Stimulated activated CD4-positive, alpha-beta T cell treated with anti-CD3 and anti-CD28 coated beads, Interleukin-12 subunit alpha, Interleukin-12 subunit beta, amount 100 ng/mL, for 48 hours (primary cell): ENCODE measurements around the gene KMT2C.

Source experiments
- DNase-seq, 3 donors: peaks; one replicate each; pipeline ENCODE4 v3.0.0-alpha.2; 2020; ENCODE audit warnings: low read depth in 2 of 3, low spot score in 1 of 3

The KMT2C gene

DNA sequence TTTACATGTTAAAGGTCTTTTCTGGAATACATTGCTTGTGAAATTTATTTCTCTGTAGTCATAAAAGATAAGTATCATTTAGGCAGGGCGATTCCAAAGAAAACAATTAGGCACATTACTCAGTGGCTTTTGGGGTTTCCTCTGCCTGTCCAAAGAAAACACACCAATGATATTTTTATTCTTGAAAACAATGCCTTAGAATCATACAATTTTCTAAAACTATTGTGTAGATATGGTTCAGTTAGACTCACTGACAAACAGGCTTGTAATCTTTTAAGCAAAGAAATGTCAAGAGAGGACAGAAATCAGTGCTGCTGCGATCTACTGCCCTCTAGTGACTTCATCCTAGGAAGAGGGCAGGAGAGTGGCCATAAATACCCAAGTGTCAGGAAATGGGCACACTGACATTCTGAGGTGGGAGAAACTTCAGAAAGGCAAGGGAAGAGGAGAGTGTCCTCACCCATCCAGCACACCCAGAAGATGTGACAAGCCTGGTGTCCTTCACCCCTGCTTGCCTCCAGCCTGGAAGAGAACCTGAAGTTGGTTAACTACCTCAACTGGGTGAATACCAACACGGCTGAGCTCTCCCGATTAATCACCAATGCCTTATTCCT is 289.8 kb downstream of the KMT2C start:
- DNase-seq: no peak

DNA sequence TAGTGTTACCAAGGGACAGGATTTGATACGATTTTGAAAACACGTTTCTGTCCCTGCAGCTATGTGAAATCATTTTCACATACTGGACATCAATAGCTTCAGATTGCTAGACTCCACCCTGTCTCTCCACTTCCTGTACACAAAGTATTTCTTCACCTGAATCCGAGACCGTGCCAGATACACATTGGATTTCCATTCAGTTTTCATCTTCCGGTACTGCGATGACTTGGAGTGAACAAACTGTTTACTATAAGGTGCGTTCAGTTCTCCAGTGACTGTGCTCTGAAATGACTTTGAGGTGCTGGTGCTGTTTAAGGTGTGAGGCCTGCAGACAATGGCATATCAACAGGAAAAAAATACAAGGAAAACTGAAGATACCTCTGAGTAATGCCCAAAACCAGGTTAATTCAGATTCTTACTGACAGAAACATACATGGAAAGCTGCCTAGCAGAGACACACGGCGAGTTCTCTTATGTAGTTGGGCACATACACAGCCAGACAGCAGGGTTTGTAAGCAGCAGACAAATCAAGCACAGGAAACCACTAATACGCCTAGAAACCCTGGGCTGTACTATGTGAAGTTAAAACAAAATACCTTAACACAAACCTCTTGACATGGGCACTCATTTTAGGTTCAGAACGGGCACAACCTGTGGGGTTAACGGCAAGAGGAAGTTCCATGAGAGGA is 291.1 kb downstream of the KMT2C start:
- no peak for DNase-seq

DNA sequence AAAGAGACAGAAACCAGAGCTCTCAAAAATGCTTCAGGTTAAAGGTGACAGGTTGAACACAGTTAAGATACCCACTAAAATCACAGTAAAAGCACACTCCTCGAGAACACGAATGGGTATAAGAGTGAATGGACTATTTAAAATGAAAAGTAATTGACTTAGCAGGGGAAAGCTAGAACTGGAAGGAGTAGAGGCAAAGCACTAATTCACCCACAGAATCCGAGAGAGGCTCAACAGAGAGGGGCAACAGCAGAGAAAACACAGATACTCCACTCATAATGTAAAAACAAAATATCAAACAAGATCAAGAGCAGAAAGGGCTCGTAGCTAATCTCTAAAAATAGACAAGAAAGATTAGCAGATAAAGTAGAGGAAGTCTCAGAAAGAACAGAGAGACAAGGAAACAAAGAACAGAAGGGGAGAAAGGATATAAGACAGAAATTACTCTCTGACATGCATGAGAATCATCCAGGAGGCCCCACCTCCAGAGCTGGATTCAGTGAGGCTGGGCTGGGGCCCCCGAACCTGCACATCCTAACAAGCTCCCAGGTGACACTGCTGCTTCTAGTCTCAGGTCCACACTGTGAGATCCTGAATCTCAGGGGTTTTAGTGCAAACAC is 292.7 kb downstream of the KMT2C start:
- DNase-seq: no peak

DNA sequence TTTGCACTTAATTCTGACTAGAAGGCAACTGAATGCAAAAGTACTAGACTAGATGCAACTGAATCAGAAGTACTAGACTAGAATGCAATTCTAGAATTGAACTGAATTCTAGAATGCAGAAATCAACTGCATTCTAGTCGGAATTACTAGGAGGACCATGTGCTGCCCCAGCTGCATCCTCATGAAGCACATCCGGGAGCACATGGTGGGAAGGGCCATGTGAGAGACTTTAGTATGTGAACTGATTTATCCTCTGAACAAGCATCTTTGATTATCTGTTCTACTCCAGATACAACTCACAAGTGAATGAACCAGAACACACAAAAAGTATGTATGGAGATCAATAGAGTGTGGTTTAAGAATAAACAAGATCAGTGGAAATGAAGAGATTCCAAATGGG is 295.2 kb downstream of the KMT2C start:
- DNase-seq: no peak

DNA sequence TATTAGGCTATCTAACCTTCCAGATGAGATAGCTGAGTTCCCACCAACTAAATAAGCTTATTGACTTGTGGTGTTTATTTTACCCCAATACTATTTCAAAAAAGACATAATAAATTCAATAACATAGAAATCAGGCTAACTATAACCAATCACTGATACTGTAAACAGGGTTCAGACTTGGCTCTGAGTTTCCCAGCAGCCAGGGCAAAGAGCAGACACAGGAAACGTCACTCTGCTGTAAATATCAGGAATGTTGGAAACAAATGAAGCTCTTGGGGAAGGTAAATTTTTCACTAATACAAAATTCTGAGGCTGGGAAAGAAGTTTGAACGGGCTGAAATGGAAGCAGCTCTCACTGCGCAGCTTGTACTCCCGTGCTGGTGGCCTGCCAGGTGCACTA is 295.7 kb downstream of the KMT2C start:
- DNase-seq: no peak

DNA sequence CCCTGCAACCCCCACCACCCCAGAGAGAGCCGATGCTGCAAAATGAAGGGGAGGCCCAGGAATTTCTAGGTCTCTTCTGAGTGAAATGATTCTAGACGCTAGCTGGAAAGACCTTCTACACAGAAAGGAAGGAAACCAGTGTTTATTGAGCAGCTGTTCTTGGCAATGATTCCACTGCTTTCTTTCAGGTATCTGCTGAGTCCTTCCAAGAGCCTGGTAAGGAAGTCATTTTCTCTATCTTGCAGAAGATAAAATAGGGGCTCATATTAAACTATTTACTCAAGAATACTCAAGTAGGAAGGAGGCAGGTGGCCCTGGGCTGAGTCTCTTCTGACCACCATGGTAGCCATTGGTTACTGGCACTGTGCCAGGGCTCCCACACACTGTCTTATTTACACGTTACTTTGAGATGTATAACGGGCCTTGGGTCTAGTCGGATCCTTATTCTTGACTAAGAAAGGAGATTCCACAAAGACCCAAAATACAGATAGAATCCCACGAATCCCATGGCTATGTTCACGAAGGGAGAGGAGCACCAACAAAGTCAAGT is 298.3 kb downstream of the KMT2C start:
- no peak for DNase-seq

DNA sequence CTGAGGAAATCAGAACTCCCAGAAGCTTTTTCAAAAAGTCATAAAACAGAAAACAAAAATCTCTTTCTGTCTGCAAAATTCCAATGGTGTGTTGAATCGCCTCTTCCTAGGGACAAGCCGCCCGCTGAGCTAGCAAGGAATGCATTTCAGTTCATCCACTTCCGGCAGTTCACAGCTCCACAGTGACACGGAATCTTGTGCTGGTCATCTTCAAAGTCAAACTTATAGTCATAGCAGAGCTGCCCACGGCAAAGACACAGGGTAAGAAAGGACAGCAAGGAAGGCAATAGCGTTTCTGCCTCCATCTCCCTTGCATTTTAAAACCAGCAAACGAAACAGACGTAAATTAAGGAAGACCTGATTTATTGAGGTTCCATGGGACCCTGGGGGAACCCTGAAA is 299.1 kb downstream of the KMT2C start:
- DNase-seq: no peak

DNA sequence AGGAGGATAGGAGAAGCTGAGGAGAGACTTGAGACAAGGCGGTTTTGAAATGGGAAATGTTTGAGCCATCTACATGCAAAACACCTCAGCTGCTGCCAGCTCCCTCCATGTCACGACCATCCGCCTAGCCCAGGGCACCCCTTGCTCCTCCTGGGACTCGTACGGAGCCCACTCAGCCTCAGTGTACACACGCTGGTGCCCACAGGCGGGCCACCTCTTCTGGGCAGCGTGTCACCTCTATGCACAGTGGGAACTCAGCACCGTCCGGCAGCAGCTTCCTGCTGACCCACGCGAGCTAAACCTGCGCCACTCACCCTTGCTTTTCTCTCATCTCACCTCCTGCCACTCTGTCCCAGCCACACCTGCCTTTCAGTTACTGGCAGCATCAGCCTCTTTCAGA is 302.0 kb downstream of the KMT2C start:
- no peak for DNase-seq

DNA sequence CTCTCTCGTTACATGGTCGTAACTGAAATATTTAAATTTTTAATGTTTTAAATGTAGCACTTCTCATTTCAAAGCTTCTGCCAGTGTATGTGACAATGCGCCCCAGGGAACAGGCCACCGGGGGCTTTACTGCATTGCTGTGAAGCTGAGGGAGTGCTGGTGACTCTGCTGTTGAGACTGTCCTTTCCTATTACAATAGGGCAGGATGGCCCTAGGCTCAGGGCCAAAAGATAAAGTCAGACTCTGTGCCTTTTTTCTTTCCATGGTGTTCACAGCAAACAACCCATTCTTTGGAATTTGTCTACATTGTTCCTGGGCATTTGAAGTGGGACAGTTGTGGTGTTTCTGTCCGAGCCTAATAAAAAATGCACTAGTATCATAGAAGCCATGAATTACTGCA is 303.0 kb downstream of the KMT2C start:
- no peak for DNase-seq

DNA sequence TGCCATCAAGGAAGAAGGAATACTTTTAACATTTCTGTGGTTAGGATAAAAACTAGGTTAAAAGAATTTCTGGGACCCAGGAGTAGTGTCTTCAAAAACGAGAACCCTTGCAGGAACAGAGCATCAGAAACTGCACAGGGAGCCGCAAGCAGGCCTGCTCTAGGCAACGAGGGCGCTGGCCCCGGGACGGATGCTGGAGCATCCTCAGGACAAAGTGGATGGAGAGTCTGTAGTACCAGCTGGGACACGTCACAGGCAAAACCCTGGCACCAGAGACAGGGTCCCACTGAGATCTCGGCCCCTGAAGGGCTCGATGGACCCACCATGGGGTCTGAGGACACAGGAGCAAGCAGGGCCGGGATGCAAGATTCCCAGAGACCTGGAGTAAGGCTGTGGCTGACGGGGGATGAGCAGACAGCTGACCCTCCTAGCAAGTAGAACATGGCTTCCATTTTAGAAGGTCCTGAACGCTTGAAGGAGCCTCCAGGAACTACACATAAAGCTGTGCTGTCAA is 303.8 kb downstream of the KMT2C start:
- DNase-seq: no peak

DNA sequence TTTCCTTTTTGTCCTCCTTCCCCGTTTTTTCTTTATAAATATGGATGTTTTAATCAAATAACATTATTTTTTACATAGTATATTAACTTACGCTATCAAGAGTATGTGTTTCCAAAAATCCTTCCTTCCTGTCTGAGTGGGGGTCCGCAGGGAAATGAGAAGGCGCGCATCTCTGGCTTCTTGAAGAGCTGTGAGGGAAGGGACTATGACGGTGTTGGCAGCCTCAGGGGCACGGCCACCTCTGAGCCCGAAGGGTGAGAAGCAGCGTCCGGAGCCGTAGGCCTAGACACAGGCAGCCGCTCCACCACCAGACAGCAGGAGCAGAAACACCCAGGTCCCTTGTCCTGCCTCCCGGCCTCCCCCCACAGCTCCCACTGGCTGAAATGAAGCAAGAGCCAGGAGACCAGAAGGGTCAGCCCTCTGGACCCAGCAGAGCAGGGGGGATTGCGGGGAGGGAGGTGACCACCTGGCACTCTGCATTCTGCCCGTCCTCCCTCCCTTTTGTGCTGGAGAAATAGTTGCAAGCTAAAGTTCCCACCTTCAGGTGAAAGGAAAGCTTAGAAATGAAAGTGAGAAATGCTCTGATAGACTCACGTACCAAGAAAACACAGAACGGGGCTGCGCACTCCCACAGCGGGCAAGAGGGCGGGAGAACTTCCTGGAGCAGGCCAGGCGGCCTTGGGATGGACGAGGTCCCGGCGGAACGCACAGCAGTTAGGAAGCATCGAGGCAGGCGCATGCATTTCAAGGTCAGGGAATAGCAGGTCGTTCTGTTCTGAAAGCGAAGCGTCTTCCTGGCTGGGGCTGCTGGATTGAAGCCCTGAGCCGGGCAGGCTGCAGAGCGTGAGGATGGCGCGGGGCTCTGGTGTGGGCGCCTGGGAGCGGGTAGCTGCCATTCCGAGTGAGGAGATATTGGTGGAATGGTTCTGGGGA is 304.9 kb downstream of the KMT2C start:
- no peak for DNase-seq

DNA sequence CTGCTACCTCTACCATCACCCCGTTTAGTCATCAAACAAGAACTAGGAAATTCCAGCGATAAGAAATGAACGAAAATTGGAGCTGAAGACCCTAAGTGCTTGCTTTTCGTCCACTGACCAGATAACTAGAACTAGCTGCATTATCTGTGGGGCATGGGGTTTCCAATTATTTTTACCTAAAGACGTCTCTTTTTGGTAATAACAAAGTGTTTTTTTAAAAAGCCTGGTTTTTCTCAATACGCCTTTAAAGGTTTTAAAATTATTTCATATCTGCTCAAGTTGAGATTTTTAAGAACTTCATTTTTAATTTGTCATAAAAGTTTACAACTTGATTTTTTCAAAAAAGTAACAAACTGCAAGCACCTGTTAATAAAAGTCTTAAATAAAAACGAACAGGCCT is 306.1 kb downstream of the KMT2C start:
- DNase-seq: no peak

DNA sequence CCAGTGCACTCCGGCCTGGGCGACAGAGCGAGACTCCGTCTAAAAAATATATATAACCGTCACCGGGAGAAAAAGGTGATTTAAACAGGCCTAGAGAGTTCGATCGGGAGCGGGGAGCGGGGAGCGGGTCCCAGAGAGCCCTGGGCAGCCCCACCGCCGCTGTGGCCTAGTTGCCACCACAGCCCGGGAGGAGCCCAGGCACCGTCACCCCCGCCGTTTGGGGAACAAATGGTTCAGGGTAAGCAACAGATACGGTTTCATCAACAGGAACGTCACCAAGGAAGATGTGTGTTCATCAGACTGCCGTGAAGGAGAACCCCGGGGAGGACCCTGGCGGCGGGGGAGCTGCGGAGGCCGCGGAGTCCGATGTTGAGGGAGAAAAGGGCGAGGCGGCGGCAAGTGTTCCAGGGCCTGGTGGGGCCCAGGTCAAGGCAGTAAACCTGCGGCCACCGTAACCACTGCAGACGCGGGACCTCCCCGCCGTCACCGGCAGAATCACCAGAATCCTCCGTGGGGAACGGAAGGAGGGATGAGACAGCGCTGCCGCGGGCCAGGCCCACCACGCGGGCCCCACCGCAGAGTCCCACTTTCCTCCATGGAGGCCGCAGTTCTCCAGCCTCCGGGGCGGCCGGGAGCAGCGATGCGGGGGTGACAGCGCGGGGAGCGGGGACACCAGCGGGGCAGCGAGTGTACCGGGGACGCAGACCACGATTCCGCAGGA is 306.9 kb downstream of the KMT2C start:
- DNase-seq: no peak

DNA sequence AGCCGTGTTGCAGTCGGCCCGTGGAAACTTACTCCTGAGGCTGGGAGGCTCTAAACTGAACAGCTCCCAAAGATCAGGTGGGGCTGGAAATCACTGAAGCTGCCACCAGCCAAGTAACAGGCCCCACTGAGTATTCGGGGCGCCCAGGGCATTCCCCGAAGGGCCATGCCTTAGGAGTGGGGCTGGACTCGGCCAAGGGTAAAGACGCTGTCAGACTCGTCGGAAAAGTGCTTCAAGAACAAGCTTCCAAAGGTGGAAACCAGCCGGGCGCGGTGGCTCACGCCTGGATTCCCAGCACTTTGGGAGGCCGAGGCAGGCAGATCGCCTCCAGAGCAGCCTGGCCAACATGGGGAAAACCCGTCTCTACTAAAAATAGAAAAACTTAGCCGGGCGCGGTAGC is 307.6 kb downstream of the KMT2C start:
- no peak for DNase-seq

DNA sequence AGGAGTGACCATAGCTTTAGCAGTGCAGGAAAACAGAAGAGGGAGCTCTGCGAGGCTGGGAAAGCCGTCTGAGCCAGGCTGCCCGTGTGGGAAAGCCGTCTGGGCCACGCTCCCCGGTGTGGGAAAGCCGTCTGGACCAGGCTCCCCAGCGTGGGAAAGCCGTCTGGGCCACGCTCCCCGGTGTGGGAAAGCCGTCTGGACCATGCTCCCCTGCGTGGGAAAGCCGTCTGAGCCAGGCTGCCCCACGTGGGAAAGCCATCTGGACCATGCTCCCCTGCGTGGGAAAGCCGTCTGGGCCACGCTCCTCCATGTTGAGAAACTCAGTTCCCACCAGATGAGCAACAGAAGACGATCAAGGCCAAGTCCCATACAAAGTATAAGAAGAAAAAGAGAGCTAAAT is 308.6 kb downstream of the KMT2C start:
- DNase-seq: no peak

DNA sequence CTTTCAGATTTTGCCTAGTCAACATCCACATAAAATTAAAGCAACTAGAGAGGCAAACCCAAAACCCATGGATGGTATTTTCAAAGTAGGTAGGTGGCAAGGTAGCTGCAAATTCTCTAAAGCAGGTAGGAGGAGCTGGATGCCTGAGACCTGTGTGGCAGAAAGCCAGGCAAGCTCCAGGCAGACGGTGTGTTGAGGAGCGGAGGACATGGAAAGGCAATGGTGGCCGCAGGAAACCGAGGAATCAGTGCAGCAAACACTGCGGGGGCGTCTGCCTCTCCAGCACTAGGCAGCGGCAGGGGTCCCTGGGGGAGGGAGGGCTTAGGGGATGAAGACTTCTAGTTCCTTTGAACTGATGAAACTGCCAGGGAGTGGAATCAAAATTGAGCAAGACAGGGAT is 309.1 kb downstream of the KMT2C start:
- no peak for DNase-seq

DNA sequence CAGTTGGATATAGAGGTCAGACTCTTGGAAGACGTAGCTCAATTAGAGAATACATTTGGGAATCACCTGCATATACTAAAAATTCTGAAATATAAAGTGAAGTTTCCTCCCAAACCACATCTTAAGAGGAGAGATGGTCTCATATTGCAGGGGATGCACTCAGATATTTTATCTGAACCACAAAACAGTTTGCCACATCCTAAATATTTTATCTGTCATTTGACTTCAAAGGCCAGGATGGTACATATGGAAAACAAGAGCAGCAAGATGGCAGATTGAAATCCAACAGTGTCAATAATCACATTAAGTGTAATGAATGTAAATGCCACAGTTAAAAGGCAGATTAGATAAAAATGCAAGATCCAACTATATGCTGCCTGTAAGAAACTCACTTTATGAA is 313.3 kb downstream of the KMT2C start:
- no peak for DNase-seq

DNA sequence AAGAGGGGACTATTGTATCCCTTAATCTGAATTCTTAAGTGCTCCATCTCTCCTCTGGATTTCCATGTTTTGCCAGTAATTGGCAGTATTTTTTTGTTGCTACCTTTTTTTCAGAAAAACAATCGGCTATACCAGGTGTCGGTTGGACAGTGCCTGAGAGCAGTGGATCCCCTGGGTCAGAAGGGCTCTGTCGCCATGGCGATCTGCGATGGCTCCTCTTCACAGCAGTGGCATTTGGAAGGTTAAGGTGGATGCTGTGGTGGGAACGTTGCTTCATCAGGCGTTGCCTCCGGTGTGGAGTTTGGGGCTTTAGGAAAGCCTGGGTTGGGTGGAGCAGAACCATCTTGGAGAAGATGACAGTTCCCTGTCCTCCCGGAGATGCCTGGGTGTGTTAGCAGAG is 314.4 kb downstream of the KMT2C start:
- no peak for DNase-seq

DNA sequence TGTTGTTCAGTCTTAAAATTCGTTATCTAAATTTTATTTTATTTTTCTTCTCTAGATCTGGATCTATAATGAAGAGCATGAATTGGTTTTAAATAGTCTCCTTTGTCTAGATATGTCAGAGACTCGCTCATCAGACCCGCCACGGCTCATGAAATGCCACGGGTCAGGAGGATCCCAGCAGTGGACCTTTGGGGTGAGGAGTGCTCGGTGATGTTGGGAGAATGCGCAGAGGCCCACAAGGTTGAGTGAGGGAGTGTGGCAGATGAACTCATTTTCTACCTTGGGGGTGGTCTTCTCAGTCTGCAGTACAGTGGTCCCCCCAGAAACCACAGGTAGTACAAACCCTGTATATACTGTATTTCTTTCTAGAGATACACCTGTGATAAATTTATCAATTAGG is 315.0 kb downstream of the KMT2C start:
- DNase-seq: no peak

DNA sequence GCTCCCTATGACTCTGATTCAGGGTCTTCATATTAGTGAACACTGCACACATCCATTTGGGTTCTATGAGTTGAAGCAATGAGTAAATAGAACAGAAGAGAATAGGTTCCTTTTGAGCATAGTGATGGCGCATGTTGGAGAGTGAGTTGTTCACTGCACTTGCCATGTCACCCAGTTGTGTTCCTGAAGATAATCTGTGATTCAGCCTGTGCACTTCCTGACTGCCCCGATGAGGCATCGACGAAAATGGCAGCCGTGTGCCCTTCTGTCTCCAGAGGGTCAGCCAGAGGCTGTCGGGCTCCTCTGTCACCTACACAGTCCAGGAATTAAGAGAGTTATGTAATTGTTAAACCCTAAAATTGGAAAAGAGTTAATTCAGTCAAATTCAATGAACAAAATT is 315.6 kb downstream of the KMT2C start:
- DNase-seq: no peak

DNA sequence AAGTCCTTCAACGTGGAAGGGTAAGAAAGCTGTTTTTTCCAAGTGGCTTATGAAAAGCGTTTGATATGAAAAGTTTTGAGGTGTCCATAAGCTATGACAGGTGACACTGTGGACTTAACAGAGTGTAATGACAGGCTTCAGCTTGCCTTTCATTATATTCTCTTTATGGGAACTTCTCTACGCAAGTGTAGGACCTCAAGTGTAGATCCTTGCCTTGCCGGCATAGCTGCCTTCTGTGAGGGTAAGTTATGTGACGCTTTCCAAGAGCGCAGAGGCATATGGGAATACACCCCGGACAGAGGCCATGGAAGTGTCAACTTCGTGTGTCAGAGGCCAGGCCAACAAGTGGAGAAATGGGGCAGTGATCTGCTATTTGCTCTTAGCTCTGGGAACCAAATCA is 318.4 kb downstream of the KMT2C start:
- DNase-seq: no peak
